H1 (cell line): ENCODE measurements around the gene GAMT. TPM values are rescaled to one million over a fixed set of nuclear protein-coding genes. Genes with fewer than 3 reads are reported as not detected.

Experiments
- CREB1 ChIP-seq: IDR thresholded peaks from 2 replicates; pipeline ENCODE4 v1.6.1; 2012; ENCODE audit warnings: inconsistent platforms
- GTF2F1 ChIP-seq: IDR thresholded peaks from 2 replicates; pipeline ENCODE4 v1.6.1; 2012; ENCODE audit warnings: low read depth, low read length, improper control_type of control experiment, borderline replicate concordance
- SP2 ChIP-seq: IDR thresholded peaks from 2 replicates; pipeline ENCODE4 v1.6.1; 2012; ENCODE audit warnings: mild to moderate bottlenecking, low read length, inconsistent platforms
- SRF ChIP-seq: IDR thresholded peaks from 2 replicates; pipeline ENCODE4 v1.6.1; 2011; ENCODE audit warnings: mild to moderate bottlenecking, low read depth, low read length, moderate library complexity
- polyA plus RNA-seq, 7 experiments: library from polyadenylated mRNA; depleted of rRNA in 3 of 7; stranded (reverse) in 5 of 7; unstranded in 2 of 7; fragments of >200 nt in 5 of 7; fragments of 200-250 nt in 2 of 7; gene quantifications; 1 replicate in 5 of 7; 2 replicates in 1 of 7; 4 replicates in 1 of 7; pipeline versions ENCODE4 v1.2.1 to v1.2.3, GENCODE V29; 2011 to 2013; ENCODE audit warnings: missing spikeins in 2 of 7, mixed read lengths in 2 of 7
- total RNA-seq: library from RNA; stranded (reverse); fragmentation: NEBNext Ultra II Directional; extraction: Animal tissue kit (Norgen Biotek cat#: 25700); gene quantifications from 2 replicates; pipeline ENCODE4 v1.2.1, GENCODE V29; 2021
- TF ChIP-seq, protein P1 (sequence below): fragments of 300-600 bp; sonication (generic); IDR thresholded peaks from 2 replicates; pipeline ENCODE4 v1.7.1; 2012; ENCODE audit warnings: low read length, moderate library complexity, mild to moderate bottlenecking, inconsistent platforms; ENCODE audit not compliant: insufficient replicate concordance
- TF ChIP-seq, protein P2 (sequence below): IDR thresholded peaks from 2 replicates; pipeline ENCODE4 v1.6.1; 2011; ENCODE audit warnings: low read length, improper control_type of control experiment

The GAMT gene
- total and polyA plus RNA-seq, 2 of the 8 experiments (the other 6 are each of a cell fraction or from before 2014, with no cell fraction given): 17.2 to 35.6 TPM

DNA sequence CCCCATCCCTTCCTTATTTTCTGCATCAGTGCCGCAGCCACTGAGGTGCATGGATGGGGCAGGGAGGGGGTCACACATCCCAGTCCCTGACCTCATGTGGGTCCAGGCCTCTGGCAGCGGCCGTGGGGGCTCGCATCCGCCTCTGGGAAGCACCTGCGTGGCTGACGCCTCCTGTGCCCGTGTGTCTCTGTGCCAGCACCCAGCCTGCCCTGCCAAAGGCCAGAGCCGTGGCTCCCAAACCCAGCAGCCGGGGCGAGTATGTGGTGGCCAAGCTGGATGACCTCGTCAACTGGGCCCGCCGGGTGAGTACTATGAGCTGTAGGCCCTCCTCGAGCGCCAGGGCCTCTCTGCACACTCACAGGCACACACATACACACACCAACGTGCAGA is 12.7 kb downstream of the GAMT start (continued):
- TF ChIP-seq, protein P1, sequence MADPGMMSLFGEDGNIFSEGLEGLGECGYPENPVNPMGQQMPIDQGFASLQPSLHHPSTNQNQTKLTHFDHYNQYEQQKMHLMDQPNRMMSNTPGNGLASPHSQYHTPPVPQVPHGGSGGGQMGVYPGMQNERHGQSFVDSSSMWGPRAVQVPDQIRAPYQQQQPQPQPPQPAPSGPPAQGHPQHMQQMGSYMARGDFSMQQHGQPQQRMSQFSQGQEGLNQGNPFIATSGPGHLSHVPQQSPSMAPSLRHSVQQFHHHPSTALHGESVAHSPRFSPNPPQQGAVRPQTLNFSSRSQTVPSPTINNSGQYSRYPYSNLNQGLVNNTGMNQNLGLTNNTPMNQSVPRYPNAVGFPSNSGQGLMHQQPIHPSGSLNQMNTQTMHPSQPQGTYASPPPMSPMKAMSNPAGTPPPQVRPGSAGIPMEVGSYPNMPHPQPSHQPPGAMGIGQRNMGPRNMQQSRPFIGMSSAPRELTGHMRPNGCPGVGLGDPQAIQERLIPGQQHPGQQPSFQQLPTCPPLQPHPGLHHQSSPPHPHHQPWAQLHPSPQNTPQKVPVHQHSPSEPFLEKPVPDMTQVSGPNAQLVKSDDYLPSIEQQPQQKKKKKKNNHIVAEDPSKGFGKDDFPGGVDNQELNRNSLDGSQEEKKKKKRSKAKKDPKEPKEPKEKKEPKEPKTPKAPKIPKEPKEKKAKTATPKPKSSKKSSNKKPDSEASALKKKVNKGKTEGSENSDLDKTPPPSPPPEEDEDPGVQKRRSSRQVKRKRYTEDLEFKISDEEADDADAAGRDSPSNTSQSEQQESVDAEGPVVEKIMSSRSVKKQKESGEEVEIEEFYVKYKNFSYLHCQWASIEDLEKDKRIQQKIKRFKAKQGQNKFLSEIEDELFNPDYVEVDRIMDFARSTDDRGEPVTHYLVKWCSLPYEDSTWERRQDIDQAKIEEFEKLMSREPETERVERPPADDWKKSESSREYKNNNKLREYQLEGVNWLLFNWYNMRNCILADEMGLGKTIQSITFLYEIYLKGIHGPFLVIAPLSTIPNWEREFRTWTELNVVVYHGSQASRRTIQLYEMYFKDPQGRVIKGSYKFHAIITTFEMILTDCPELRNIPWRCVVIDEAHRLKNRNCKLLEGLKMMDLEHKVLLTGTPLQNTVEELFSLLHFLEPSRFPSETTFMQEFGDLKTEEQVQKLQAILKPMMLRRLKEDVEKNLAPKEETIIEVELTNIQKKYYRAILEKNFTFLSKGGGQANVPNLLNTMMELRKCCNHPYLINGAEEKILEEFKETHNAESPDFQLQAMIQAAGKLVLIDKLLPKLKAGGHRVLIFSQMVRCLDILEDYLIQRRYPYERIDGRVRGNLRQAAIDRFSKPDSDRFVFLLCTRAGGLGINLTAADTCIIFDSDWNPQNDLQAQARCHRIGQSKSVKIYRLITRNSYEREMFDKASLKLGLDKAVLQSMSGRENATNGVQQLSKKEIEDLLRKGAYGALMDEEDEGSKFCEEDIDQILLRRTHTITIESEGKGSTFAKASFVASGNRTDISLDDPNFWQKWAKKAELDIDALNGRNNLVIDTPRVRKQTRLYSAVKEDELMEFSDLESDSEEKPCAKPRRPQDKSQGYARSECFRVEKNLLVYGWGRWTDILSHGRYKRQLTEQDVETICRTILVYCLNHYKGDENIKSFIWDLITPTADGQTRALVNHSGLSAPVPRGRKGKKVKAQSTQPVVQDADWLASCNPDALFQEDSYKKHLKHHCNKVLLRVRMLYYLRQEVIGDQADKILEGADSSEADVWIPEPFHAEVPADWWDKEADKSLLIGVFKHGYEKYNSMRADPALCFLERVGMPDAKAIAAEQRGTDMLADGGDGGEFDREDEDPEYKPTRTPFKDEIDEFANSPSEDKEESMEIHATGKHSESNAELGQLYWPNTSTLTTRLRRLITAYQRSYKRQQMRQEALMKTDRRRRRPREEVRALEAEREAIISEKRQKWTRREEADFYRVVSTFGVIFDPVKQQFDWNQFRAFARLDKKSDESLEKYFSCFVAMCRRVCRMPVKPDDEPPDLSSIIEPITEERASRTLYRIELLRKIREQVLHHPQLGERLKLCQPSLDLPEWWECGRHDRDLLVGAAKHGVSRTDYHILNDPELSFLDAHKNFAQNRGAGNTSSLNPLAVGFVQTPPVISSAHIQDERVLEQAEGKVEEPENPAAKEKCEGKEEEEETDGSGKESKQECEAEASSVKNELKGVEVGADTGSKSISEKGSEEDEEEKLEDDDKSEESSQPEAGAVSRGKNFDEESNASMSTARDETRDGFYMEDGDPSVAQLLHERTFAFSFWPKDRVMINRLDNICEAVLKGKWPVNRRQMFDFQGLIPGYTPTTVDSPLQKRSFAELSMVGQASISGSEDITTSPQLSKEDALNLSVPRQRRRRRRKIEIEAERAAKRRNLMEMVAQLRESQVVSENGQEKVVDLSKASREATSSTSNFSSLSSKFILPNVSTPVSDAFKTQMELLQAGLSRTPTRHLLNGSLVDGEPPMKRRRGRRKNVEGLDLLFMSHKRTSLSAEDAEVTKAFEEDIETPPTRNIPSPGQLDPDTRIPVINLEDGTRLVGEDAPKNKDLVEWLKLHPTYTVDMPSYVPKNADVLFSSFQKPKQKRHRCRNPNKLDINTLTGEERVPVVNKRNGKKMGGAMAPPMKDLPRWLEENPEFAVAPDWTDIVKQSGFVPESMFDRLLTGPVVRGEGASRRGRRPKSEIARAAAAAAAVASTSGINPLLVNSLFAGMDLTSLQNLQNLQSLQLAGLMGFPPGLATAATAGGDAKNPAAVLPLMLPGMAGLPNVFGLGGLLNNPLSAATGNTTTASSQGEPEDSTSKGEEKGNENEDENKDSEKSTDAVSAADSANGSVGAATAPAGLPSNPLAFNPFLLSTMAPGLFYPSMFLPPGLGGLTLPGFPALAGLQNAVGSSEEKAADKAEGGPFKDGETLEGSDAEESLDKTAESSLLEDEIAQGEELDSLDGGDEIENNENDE: no peak
- TF ChIP-seq SRF (no peak), SP2 (no peak), GTF2F1 (no peak), CREB1 (no peak)
- TF ChIP-seq, protein P2, sequence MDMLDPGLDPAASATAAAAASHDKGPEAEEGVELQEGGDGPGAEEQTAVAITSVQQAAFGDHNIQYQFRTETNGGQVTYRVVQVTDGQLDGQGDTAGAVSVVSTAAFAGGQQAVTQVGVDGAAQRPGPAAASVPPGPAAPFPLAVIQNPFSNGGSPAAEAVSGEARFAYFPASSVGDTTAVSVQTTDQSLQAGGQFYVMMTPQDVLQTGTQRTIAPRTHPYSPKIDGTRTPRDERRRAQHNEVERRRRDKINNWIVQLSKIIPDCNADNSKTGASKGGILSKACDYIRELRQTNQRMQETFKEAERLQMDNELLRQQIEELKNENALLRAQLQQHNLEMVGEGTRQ: no peak
